Endothelial cell of umbilical vein (primary cell): ENCODE measurements around the gene ZCWPW2. TPM values are rescaled to one million over a fixed set of nuclear protein-coding genes. Genes with fewer than 3 reads are reported as not detected.

Experiments used
- BruUV-seq: library from RNA; stranded (reverse); fragments of 400-500 nt; replicated peaks from 2 replicates; lab custom pipeline; 2021; lab: Mats Ljungman, UMichigan
- CTCF ChIA-PET: fragments of 300-600, 350-600 bp; sonication (Branson Sonifier 250); formaldehyde crosslinking; loops from one replicate; lab custom pipeline; 2021; ENCODE audit warnings: antibody characterized with exemption, inconsistent platforms; lab: Charles Lee
- POLR2A ChIA-PET: fragments of 300-600, 350-600 bp; sonication (Branson Sonifier 250); formaldehyde crosslinking; loops from one replicate; lab custom pipeline; 2021; ENCODE audit warnings: antibody characterized with exemption, inconsistent platforms; lab: Charles Lee
- DNase-seq: peaks from one replicate; pipeline ENCODE4 v3.0.0-alpha.2; 2011; ENCODE audit warnings: low read depth, low spot score
- FAIRE-seq: peaks from 2 replicates; lab custom pipeline; 2011; peaks lifted over from hg19 to GRCh38; lab: Jason Lieb, UNC
- H2AFZ ChIP-seq: 2 replicates; pipeline ENCODE4 v1.6.0; 2012; ENCODE audit warnings: low read depth, low read length, control low read depth, inconsistent platforms
- H3K27ac ChIP-seq: 2 replicates; pipeline ENCODE4 v1.5.1; 2011; ENCODE audit warnings: low read depth, mild to moderate bottlenecking, control low read depth, low read length, moderate library complexity; ENCODE audit not compliant: insufficient read depth
- H3K27me3 ChIP-seq, 2 experiments: 2 replicates each; pipeline versions ENCODE4 v1.6.0 to v1.6.1; 2011; ENCODE audit warnings: low read length in 2 of 2, mixed read lengths in 1 of 2; ENCODE audit not compliant: control insufficient read depth in 2 of 2, insufficient read depth in 2 of 2
- H3K36me3 ChIP-seq, 2 experiments: 2 replicates in 1 of 2; 3 replicates in 1 of 2; pipeline ENCODE4 v1.5.1; 2011; ENCODE audit warnings: low read length in 2 of 2, mild to moderate bottlenecking in 1 of 2, moderate library complexity in 1 of 2; ENCODE audit not compliant: control insufficient read depth in 2 of 2, insufficient read depth in 2 of 2; ENCODE audit errors: extremely low read depth in 1 of 2
- H3K4me1 ChIP-seq: 3 replicates; pipeline ENCODE4 v1.5.1; 2011; ENCODE audit warnings: mild to moderate bottlenecking, low read length; ENCODE audit not compliant: control insufficient read depth, insufficient read depth; ENCODE audit errors: extremely low read depth
- H3K4me2 ChIP-seq: 2 replicates; pipeline ENCODE4 v1.6.1; 2011; ENCODE audit warnings: low read length, control low read depth, mixed read lengths; ENCODE audit not compliant: insufficient read depth
- H3K4me3 ChIP-seq, 3 experiments: fragments of 200-600 bp in 1 of 3; sonication (generic), shearing (Covaris generic) in 1 of 3; replicated peaks in 1 of 3; 2 replicates each; pipeline ENCODE4 v1.5.1; 2011 to 2016; ENCODE audit warnings: control low read depth in 3 of 3, low read length in 3 of 3, mild to moderate bottlenecking in 2 of 3, inconsistent platforms in 1 of 3, low read depth in 1 of 3, moderate library complexity in 1 of 3; ENCODE audit not compliant: insufficient read depth in 1 of 3
- H3K79me2 ChIP-seq: 2 replicates; pipeline ENCODE4 v1.6.0; 2012; ENCODE audit warnings: low read length, inconsistent platforms; ENCODE audit not compliant: control insufficient read depth, insufficient read depth
- H3K9ac ChIP-seq: replicated peaks from 2 replicates; pipeline ENCODE3; 2011; ENCODE audit warnings: low read length, control low read depth; ENCODE audit not compliant: insufficient read depth; ENCODE audit errors: extremely low read depth
- H3K9me1 ChIP-seq: replicated peaks from 3 replicates; pipeline ENCODE4 v1.6.0; 2011; ENCODE audit warnings: mild to moderate bottlenecking, low read length; ENCODE audit not compliant: control insufficient read depth, insufficient read depth; ENCODE audit errors: extremely low read depth
- H3K9me3 ChIP-seq: replicated peaks from 2 replicates; pipeline ENCODE4 v1.5.1; 2012; ENCODE audit warnings: low read length, inconsistent platforms; ENCODE audit not compliant: control insufficient read depth, insufficient read depth
- H4K20me1 ChIP-seq: replicated peaks from 2 replicates; pipeline ENCODE3; 2011; ENCODE audit warnings: mild to moderate bottlenecking, low read length; ENCODE audit not compliant: control insufficient read depth, insufficient read depth; ENCODE audit errors: extremely low read depth
- CTCF ChIP-seq, 2 donors: IDR thresholded peaks; 1 replicate in 1 of 2; 2 replicates in 1 of 2; pipeline ENCODE4 v1.5.1; 2011; ENCODE audit warnings: low read length in 2 of 2, mild to moderate bottlenecking in 2 of 2, moderate library complexity in 2 of 2, control low read depth in 1 of 2, inconsistent platforms in 1 of 2, low read depth in 1 of 2; ENCODE audit not compliant: insufficient read depth in 1 of 2; ENCODE audit errors: extremely low read depth in 1 of 2
- EZH2 ChIP-seq: IDR thresholded peaks from 2 replicates; pipeline ENCODE4 v1.6.1; 2012; ENCODE audit warnings: borderline replicate concordance, low read depth, mild to moderate bottlenecking, moderate library complexity, low read length, inconsistent platforms; ENCODE audit not compliant: severe bottlenecking
- FOS ChIP-seq: IDR thresholded peaks from 2 replicates; pipeline ENCODE4 v1.6.1; 2011; ENCODE audit warnings: mild to moderate bottlenecking, low read length, moderate library complexity, borderline replicate concordance; ENCODE audit not compliant: insufficient read depth
- GATA2 ChIP-seq: IDR thresholded peaks from 2 replicates; pipeline ENCODE4 v1.7.0; 2011; ENCODE audit warnings: low read depth, mild to moderate bottlenecking, moderate library complexity, mixed read lengths, low read length; ENCODE audit not compliant: insufficient read length, insufficient read depth
- JUN ChIP-seq: IDR thresholded peaks from 2 replicates; pipeline ENCODE4 v1.6.1; 2011; ENCODE audit warnings: borderline replicate concordance, low read depth; ENCODE audit not compliant: insufficient read length, insufficient read depth
- MAX ChIP-seq: IDR thresholded peaks from 2 replicates; pipeline ENCODE4 v1.6.1; 2011; ENCODE audit not compliant: insufficient read depth, insufficient read length
- MYC ChIP-seq: IDR thresholded peaks from one replicate; pipeline ENCODE4 v1.6.1; 2011; ENCODE audit warnings: mild to moderate bottlenecking, low read depth, low read length
- POLR2A ChIP-seq: IDR thresholded peaks from 2 replicates; pipeline ENCODE4 v1.6.1; 2012; ENCODE audit warnings: low read depth, mild to moderate bottlenecking, control low read depth, low read length
- POLR2AphosphoS5 ChIP-seq: IDR thresholded peaks from 2 replicates; pipeline ENCODE4 v1.6.1; 2012; ENCODE audit warnings: low read depth, mild to moderate bottlenecking, control low read depth, low read length, moderate library complexity; ENCODE audit not compliant: insufficient read depth
- dilution Hi-C: fragments of 300-500 bp; cut with MboI; formaldehyde crosslinking; loops from one replicate; pipeline ENCODE4 v1.15.0; 2019; ENCODE audit warnings: low sequenced_read_pairs; ENCODE audit not compliant: extremely low pct_ligation_motif_present
- intact Hi-C: fragments of 100-400 bp; cut with micrococcal nuclease; formaldehyde crosslinking; loops from one replicate; pipeline ENCODE4 v1.10.0; 2022
- polyA plus RNA-seq, 4 experiments: library from polyadenylated mRNA; depleted of rRNA in 3 of 4; stranded (reverse) in 3 of 4; unstranded in 1 of 4; fragments of >200 nt; gene quantifications; 2 replicates each; pipeline versions ENCODE4 v1.2.1 to v1.2.3, GENCODE V29; 2011 to 2012; ENCODE audit warnings: missing spikeins in 1 of 4
- total RNA-seq: library from RNA; stranded (reverse); gene quantifications from 2 replicates; pipeline ENCODE4 v1.2.3, GENCODE V29; 2021

Gene ZCWPW2
- total and polyA plus RNA-seq, 2 donors (not counting 3 experiments of a cell fraction or from before 2014, with no cell fraction given), result 0.04 to 0.40 TPM

DNA sequence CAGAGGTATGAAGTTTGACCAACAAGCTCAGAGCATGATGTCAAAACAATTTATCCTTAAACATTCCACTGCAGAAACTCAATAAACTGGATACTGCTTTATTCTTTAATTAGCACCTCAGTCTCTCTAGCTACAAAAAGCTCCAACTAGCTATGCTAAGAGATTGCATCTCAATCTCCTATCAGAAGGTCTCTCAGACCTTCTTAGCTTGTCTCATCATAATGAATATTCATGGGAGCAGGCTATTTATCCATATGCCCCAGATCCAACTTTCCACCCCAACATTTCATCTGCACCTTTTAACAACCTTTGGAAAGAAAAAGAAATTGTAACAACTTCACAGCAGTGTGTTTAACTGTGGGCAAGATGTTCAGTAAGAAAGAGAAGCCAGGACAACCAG is 11.3 kb upstream of the ZCWPW2 start:
- dilution Hi-C loops (no loop called here), intact Hi-C loops (no loop called here)
- ChIA-PET POLR2A (no interaction called here), CTCF (interaction anchor here (0.8 to 7.8 kb wide), 8 partner anchors 9 to 625 kb away, joined by 3 to 48 read pairs (median 4); partner anchors contain the start of genes AZI2 and ZCWPW2)
- no TSS peak for BruUV-seq
- Histone ChIP-seq H4K20me1 (peaks cover 2% of the 10 kb centered on the region), H3K9me3 (no peaks in the 10 kb centered on the region), H3K27me3 (no peaks in the 10 kb centered on the region), H3K4me1 (no peaks in the 10 kb centered on the region), H2AFZ (no peak overlapping the region), H3K9me1 (no peaks in the 10 kb centered on the region), H3K36me3 (no peaks in the 10 kb centered on the region), H3K9ac (no peak overlapping the region), H3K79me2 (peaks cover 2% of the 10 kb centered on the region), H3K4me2 (no peak overlapping the region), H3K27ac (no peak overlapping the region), H3K4me3 (no peak overlapping the region)
- no peak for TF ChIP-seq POLR2A
- no peak for TF ChIP-seq MYC
- TF ChIP-seq CTCF (IDR thresholded peaks at IDR 0.05; ENCODE audit: extremely low read depth in 1 of 2, insufficient read depth in 1 of 2, low read depth in 1 of 2, low read length in 2 of 2), result no peak
- no peak for TF ChIP-seq MAX
- FAIRE-seq, result no peak
- DNase-seq, result no peak

- ChIA-PET POLR2A (no interaction called here), CTCF (interaction anchor here (6.9 kb wide), 1 partner anchor 15 kb away, joined by 41 read pairs; no protein-coding TSS in a partner anchor)
- Histone ChIP-seq H3K4me1 (peaks cover 10% of the 10 kb centered on the region), H3K27ac (no peak overlapping the region), H3K4me2 (no peak overlapping the region), H3K4me3 (no peak overlapping the region), H4K20me1 (peaks cover 2% of the 10 kb centered on the region), H2AFZ (no peak overlapping the region), H3K36me3 (no peaks in the 10 kb centered on the region), H3K9me1 (no peaks in the 10 kb centered on the region), H3K9me3 (no peaks in the 10 kb centered on the region), H3K27me3 (no peaks in the 10 kb centered on the region), H3K79me2 (peaks cover 34% of the 10 kb centered on the region), H3K9ac (no peak overlapping the region)
- no peak for FAIRE-seq
- TF ChIP-seq POLR2AphosphoS5, result no peak
- no peak for TF ChIP-seq CTCF (IDR thresholded peaks at IDR 0.05; ENCODE audit: extremely low read depth in 1 of 2, insufficient read depth in 1 of 2, low read depth in 1 of 2, low read length in 2 of 2)
- TF ChIP-seq GATA2, result no peak
- TF ChIP-seq FOS, result no peak
- TF ChIP-seq MAX, result no peak
- no peak for TF ChIP-seq MYC
- TF ChIP-seq POLR2A, result no peak
- TF ChIP-seq JUN, result no peak
- TF ChIP-seq EZH2, result no peak
- dilution Hi-C loops (no loop called here), intact Hi-C loops (loop anchor here (10.0 kb wide), 1 partner anchor 888 kb away; no protein-coding TSS in a partner anchor)
- no TSS peak for BruUV-seq
- no peak for DNase-seq
Measured at GRCh38 chr3:28343144-28343543, 5.4 kb upstream of the ZCWPW2 start.
